Measurements from ENCODE around the gene TAOK3. TPM values are rescaled to one million over a fixed set of nuclear protein-coding genes. Genes with fewer than 3 reads are reported as not detected.

TAOK3 gene
- total and polyA plus RNA-seq, 10 of the 15 experiments (the other 5 are each of a cell fraction or from before 2014, with no cell fraction given): 41.3 to 131 (median 57.8) TPM

DNA sequence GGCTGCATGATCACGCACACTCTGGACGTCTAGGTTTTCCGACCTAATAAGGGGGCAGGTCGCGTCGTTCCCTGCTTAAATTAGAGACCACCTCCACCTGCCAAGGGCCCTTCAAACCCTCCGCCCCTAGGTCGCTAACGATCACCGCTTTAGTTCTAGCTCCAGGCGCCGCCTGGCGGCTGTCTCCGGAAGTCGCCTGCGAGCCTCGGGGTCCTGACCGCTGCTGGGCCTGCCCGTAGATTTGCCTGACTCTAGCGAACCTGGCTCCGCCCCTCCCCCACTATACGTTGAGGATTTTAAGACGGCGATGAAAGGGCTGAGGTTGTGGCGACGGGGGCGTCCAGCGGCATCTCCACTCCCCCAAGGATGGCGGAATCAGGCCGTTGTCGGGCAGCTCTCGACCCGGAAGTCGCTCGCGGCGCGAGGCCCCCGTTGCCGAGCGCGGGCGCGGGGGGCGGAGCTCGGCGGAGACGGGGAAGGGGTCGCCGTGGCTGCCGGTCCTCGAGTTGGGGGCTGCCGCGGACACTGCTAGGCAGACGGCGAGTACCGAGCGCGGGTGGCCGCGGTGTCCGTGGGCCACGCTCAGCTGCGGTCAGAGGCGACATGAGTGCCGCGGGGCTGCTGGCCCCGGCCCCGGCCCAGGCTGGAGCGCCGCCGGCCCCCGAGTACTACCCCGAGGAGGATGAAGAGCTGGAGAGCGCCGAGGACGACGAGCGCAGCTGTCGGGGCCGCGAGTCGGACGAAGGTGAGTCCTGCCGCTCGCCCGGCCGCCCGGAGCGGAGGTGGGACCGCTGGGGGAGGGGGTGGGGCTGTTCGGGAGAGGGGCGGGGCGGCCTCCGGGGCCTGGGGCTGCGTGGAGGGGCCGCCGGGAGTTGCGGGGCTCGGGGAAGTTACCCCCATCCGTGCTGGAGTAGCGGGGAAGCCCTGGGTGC is 3.6 kb upstream of the TAOK3 start, which contains the start of gene SUDS3 (continued):
- TF ChIP-seq BACH1 (IDR thresholded peaks at IDR 0.05; ENCODE audit: borderline replicate concordance) (0 out of 2 replicates have a peak, but pooled peaks have one; percentile 47), E4F1 (IDR thresholded peaks at IDR 0.05; ENCODE audit: borderline replicate concordance, partially characterized antibody) (peak; percentile 93), MEF2A (IDR thresholded peaks at IDR 0.05; ENCODE audit: insufficient read depth, low read depth, low read length) (0 out of 2 replicates have a peak, but pooled peaks have one; percentile 58), IKZF1 (conservative IDR thresholded peaks at IDR 0.05) (peak; percentile 92), ZBTB40 (IDR thresholded peaks at IDR 0.05; ENCODE audit: borderline replicate concordance) (peak; percentile 75), GATAD2B (conservative IDR thresholded peaks at IDR 0.05; ENCODE audit: low read depth) (peak; percentile 98), RELB (IDR thresholded peaks at IDR 0.05; ENCODE audit: low read depth) (peak; percentile 80), SIN3A (IDR thresholded peaks at IDR 0.05; ENCODE audit: low read depth, low read length) (peak; percentile 92), CBFB (IDR thresholded peaks at IDR 0.05; ENCODE audit: low read depth) (peak; percentile 91), TAF1 (IDR thresholded peaks at IDR 0.05; ENCODE audit: borderline replicate concordance, low read depth, low read length) (no peak), HSF1 (IDR thresholded peaks at IDR 0.05; ENCODE audit: low read depth, low read length) (peak; percentile 79; the same call in 1 of the 2 replicates), PAX8 (IDR thresholded peaks at IDR 0.05) (no peak), NR2C1 (IDR thresholded peaks at IDR 0.05) (peak; percentile 96), NR2F1 (conservative IDR thresholded peaks at IDR 0.05) (peak; percentile 63; the same call in 1 of the 2 replicates), POLR2AphosphoS5 (IDR thresholded peaks at IDR 0.05; ENCODE audit: low read length) (peak; percentile 49; the same call in 1 of the 2 replicates), CREB1 (IDR thresholded peaks at IDR 0.05; ENCODE audit: low read depth) (peak; percentile 42; the same call in 1 of the 2 replicates), PML (IDR thresholded peaks at IDR 0.05; ENCODE audit: low read length) (0 out of 2 replicates have a peak, but pooled peaks have one; percentile 60), HCFC1 (IDR thresholded peaks at IDR 0.05; ENCODE audit: low read length) (peak; percentile 74), CBX5 (IDR thresholded peaks at IDR 0.05; ENCODE audit: low read depth) (0 out of 2 replicates have a peak, but pooled peaks have one; percentile 40), NBN (IDR thresholded peaks at IDR 0.05) (peak; percentile 97)
